NCI-H1436 treated with DMSO at 0.1 percent for 48 hours (cell line): Measurements from ENCODE around the gene TBC1D17.

Experiments used
- DNase-seq: peaks from one replicate; lab custom pipeline; 2025; lab: John Stamatoyannopoulos, UW

Gene TBC1D17

DNA sequence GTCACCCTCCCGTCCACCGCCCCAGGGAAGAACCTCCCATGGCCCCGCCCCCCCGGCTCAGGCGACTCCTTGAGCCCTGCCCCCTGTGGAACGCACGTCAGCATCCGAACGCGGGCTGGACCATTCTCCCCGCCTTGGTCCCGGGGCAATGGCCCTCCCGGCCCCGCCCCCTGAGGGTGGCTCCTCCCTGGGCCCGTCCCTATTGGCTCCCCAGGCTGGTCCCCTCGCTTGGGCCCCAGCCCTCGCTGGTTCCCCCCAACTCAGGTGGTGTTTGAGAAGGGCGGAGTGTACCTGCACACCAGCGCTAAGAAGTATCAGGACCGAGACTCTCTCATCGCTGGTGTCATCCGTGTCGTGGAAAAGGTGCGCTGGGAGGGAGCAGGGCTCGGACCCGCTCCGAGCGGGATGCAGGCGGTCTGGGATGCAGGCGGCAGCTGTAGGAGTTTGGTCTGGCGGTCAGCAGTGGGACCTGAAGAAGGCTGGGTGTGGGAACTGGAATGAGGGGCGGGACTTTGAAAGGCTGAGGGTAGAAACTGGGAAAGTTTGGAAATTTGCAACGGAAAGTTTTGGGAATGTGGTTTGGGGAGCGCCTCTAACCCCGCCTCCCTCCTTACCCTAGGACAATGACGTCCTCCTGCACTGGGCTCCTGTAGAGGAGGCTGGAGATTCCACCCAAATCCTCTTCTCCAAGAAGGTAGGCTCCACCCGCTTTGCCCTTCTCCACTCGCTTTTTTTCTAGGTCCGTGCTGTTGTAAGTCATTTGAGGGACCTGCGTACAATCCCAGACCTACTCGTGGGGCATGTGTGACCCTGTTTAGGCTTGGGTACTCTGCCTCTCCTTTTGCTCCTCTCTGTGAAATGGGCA, 609 bp downstream of the TBC1D17 start:
- peak; percentile 94 for DNase-seq

DNA sequence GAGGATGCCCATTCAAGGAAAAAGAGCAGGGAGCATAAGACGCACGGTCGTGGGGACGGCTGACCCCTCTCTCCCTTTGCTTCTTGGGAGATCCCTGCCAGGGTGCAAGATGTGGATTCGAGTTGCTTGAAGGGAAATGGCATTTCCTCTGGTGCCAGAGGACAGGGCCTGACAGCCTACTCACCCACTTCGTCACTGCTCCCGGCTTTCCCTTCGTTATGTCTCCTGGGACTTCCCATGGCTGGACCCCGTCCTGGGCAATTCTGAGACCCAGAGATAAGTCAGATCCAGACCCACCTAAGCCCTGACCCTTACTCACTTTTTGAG, 1.2 kb downstream of the TBC1D17 start:
- DNase-seq = no peak

DNA sequence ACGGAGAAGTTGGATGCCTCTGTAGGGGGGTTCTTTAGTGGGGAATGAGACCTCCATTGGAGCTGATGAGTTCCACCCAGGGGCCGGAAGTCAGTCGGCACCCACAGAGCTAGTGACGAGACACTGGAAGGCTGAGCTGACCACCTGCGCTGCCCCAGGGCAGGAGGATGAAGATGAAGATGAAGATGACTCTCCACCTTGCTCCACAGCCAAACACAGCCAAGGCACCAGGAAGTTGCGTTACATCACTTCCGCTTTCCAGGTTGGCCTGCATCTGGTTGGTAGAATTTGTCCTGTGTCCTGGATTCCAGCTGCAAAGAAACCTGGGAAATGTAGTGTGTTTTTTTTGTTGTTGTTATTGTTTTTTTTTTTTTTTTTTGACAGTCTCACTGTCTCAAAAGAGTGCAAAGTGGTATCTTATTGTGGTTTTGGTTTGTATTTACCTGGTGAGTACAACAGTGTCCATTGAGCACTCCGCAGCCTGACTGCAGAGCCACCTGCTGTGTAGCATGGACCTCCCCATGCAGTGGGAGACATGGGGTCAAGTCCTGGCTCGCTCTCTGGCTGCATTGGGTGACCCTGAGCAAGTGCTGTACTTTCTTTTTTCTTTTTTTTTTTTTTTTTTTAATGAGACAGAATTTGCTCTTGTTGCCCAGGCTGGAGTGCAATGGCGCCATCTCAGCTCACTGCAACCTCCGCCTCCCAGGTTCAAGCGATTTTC, 1.9 kb downstream of the TBC1D17 start:
- no peak for DNase-seq

DNA sequence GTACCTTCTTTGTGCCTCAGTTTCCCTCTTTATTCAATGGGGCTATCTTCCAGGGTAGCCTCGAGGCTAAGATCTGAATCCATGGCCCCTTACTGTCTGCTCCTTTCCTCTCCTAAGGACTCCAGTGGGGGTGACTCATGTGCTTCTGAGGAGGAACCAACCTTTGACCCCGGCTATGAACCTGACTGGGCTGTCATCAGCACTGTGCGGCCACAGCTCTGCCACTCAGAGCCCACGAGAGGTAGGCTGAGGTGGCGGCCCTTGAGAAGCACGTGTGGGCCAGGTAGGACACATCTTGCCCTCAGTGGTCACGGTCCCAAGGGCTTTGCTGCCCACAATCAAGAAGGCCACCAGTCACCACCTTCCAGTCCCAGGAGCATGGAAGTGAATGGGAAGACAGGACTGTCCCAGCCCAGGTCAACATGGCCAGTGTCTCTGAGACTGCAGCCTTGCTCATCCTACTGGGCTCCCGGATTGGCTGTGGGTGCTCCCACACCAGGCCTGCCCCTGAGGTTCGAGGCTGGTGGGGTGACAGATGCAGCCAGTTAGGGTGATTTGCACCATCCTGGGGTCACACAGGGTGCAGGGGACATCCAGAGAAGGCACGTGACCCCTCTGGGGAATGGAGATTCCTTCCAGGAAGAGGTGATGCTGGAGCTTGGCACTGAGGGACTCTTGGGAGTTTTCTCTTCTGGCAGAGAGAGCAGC, 2.8 kb downstream of the TBC1D17 start:
- no peak for DNase-seq

DNA sequence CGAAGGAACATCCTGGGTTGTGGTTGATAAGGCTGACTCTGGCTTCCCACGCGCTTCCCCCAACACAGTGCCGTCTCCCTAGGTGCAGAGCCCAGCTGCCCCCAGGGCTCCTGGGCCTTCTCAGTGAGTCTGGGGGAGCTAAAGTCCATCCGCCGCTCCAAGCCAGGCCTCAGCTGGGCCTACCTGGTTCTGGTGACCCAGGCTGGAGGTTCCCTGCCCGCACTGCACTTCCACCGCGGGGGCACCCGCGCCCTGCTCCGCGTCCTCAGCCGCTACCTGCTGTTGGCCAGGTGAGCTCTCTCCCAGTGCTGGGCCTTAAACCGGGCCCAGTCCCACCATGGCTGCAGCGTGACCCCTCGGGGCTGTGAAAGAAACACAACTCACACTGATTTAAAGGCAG, 3.7 kb downstream of the TBC1D17 start:
- no peak for DNase-seq

DNA sequence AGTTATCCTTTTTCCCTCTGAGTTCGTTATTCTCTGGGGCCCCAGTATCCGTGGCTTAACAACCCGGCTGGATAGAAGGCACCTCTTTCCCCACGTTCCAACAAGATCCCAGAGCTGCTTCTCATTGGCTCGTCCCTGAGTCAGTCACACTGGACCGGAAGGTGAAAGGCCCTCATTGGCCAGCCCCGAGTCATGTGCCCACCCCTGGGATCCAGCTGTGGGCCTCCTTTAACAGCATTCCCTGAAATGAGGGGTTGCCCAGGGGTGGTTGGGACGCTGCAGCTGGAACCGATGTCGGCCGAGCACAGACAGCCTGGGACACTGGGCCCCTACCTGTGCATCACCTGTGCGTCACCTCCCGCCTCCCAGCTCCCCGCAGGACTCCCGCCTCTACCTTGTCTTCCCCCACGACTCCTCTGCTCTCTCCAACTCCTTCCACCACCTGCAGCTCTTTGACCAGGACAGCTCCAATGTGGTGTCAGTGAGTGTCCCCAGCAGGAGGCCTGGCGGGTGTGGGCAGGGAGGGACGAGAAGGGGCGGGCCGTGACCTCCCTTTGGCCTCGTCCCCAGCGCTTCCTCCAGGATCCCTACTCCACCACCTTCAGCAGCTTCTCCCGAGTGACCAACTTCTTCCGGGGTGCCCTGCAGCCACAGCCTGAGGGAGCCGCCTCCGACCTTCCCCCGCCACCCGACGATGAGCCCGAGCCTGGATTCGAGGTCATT, 4.3 kb downstream of the TBC1D17 start:
- DNase-seq = no peak

DNA sequence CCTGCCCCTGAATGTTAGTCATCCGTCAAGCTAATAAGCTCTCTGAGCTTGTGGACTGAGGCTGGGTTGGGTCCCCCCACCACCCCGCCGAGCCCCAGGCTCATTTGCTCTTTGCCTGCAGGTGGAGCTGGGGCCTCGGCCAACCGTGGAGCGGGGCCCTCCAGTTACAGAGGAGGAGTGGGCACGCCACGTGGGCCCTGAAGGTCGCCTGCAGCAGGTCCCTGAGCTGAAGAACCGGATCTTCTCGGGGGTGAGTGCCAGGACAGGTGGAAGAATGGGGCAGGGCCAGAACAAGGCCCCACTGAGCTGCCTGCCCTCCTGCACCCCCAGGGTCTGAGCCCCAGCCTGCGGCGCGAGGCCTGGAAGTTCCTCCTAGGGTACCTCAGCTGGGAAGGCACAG, 5.1 kb downstream of the TBC1D17 start:
- DNase-seq = no peak

DNA sequence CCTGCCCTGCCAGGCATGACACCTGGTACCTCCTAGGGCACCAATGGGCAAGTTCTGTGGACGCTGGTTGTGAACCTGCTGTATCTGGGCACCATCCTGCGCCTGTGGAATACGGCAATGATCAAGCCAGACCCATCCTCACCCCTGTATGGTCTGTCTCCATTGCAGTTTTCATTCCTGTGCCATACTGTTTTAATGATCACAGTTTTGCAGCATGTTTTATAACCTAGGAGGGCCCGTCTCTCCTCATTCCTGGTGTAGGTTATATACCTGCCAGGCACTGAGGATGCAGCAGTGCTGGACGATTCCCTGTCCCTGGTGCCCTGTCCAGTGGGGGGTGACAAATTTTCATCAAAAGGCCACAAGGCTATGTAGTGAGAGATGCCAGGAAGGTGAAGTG, 5.6 kb downstream of the TBC1D17 start:
- DNase-seq = no peak

DNA sequence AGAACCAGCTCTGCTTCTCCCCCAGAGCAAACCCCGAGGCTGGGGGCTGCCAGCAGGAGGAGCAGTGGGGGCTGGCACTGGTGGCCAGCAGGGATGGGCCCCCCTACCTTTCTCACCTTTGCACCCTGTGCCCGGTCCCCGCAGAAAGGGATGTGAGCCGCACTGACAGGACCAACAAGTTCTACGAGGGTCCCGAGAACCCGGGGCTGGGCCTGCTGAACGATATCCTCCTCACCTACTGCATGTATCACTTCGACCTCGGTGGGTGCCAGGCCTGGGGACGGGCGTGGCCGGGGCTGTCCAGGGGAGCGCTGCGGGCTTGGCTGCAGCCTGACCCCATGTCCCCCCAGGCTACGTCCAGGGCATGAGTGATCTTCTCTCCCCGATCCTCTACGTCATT, 6.6 kb downstream of the TBC1D17 start:
- no peak for DNase-seq

DNA sequence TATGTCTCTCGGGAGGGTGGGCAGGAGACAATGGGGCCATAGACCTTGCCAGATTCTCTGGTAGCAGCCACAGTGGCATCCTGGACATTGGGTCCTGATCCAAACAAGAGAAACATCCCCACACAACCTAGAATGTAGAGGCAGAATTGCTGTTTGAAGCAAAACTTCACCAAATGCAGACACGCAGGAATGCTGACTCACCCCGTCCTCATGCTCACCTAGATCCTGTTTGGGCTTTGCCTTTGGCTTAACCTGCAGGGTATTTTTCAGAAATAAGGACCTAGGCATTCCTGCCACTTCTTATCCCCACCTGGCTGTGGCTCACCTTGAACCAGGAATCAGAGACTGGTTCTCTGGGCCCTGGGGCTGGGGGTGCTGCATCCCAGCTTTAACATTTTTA, 7.3 kb downstream of the TBC1D17 start:
- DNase-seq = no peak

DNA sequence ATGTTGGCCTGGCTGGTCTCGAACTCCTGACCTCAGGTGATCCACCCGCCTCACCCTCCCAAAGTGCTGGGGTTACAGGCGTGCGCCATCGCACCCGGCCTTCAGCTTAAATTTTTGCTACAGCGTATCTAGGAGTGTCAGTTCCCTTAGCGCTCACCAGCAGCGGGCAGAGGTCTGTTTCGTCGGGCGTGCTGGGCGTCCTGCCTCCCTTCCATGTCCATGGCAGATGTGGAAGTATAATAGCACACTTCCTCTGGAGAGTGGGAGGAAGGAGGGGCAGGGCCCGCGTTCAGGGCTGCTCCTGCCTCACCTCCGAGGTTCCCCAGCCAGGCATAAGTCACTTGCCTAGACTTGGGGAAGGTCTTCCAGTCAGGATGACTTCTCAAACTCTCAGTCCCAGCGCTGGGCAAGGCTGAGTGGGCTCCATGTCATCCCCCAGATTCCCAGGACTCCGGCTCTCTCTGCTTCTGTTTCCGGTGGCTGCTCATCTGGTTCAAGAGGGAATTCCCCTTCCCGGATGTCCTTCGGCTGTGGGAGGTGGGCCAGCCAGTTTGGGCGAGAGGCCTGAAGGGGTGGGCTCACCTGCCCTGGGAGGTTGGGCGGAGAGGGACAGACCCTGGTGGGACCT, 9.6 kb downstream of the TBC1D17 start:
- DNase-seq = no peak

DNA sequence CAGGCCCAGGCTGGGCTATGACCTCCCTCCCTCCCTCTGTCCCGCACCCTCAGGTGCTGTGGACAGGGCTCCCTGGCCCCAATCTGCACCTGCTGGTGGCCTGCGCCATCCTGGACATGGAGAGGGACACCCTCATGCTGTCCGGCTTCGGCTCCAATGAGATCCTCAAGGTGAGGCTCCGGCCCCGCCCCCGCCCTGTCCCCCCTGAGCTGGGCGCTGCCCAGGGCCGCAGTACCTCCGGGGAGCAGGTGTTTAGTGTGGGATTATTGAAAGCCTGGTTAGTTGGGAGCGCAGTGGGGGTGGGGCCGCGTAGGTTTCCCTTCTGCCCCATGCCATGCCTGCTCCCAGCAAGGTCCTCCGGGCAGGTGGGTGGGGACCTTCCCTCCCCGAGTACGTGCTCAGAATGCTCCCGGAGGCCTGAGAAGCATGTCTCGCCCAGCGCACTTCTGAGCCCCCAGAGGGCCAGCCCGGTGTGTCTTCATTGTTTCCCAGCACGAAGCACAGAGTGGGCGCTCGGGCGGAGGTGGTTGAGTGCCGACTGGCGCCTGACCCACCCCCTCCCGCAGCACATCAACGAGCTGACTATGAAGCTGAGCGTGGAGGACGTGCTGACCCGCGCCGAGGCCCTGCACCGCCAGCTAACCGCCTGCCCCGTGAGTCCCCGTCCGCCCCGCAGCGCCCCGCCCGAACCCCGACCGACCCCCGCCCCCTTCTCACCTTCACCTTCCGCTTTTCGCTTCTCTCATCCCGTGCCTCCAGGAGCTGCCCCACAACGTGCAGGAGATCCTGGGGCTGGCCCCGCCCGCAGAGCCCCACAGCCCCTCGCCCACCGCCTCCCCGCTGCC, 10.4 kb downstream of the TBC1D17 start:
- no peak for DNase-seq

DNA sequence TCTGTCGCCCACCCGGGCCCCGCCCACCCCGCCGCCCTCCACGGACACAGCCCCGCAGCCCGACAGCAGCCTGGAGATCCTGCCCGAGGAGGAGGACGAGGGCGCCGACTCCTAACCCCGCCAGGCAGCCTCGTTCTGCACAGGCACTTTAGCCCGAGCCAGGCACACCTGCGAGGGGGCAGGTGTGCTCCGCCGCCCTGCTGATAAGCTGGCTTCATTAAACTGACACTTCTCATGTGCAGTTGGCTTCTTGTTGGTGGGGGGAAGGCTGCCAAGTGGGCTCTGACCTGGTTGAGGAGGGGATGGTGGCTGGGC, 11.0 kb downstream of the TBC1D17 start:
- no peak for DNase-seq

DNA sequence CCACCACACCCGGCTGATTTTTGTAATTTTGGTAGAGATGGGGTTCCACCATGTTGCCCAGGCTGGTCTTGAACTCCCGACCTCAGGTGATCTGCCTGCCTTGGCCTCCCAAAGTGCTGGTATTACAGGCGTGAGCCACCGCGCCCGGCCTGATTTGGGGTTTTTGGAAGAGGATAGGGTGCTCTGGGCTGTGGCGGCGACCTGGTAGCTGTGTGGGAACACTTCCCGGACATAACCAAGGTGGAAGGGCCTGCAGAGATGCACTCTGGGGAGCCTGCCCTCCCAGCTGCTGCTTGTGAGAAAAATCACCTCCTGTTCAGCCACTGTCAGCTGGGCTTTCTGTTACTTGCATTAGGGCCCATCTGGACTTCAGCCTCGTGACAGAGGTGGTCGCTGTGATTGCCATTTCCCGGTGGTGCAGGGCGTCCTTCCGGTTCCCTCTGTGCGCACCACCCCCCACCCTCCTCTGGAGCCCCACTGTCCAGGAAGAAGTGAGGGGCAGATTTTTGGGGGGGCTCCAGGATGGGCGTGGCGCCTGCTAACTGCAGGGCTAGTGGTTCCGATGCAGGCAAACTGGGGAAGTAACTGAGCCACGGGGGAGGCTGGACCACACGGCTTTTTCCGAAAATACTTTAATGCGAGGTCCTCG, 11.7 kb downstream of the TBC1D17 start:
- DNase-seq = no peak

DNA sequence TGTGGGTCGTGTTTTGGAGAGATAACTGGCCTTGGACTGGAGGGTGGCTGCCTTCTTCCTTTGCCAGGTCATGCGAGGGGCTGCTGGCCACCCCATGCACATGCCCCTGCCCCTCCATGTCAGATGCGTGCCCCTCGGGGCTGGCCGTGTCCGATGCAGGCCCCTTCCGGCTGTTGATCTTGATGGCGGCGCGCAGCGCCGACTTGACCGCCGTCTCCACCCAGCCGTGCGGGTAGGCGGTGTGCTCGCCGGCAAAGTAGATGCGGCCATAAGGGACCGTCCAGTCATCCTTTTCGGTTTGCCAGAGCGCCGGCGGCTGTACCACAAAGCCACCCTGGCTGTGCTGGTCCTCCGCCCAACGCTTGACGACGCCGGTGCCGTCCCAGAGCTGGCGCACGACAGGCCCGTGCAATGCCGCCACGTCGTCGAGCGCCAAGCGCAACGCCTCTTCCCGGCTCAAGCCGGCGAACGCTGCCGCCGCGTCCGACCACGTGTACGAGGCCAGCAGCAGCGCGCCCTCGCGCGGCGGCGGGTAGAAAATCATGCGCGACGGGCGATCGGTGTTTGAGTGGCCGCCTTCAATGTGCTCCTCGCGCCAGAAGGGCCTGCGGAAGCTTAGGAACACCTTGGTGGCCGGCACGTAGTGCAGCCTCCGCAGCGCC, 12.3 kb downstream of the TBC1D17 start:
- no peak for DNase-seq

DNA sequence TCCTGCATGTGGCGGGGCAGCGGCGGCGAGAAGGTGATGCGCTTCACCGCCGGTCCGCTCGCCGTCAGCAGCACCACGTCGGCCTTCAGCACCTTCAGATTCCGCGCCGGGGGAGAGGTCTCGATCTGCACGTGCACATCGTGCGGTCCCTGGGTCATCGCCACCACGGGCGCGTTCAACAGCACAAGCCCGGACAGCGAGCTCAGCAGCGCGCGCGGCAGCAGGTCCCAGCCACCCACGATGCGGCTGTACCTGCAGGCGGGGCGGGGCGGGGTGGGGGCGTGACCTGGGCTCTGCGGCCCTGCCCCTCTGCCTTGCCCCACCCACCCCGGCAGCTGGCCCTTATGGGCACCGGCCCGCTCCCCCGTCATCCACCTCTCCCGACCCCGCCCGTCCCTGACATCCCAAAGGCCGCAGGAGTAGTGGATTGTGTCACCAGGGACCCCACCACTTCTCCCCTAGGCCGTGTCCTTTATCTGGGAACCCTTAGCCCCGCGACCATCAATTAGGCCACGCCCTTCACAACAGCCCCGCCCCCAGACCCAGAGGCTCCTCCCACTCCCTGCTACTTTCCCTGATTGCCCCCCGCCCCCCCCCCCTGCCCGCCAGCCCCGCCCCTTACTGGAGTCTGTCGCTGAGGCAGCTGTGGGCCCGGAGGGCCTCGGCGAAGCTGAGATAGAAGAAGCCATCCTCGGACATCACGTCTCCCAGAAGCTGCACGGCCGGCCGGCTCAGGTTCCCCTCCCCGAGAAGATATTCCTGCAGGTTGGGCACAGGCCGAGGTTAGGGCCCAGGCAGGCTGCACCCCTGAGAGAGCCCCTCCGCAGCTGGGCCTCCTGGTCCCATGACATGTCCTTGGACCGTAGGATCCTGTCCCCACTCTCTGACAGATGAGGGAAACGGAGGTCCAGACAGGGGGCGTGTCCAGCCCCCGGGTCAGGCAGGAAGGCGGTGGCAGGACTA, 13.1 kb downstream of the TBC1D17 start:
- no peak for DNase-seq

DNA sequence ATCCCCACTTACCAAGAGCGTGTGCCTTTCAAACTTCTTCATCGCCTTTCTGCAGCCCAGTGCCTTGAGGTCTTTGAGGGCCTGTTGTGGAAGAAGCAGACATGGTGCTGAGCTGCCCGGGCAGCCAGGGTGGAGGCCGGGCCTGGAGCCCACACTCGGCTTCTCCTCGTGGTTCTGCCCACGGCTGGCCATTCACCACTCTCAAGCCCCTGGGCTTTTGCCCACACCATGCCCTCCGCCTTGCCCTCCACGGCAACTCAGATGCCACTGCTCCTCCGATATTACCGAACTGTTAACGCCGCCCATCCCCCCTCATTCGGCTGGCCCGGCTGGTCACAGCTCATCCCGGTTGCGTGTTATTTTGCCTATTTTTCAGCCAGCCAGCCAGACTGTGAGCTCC, 13.9 kb downstream of the TBC1D17 start:
- no peak for DNase-seq

DNA sequence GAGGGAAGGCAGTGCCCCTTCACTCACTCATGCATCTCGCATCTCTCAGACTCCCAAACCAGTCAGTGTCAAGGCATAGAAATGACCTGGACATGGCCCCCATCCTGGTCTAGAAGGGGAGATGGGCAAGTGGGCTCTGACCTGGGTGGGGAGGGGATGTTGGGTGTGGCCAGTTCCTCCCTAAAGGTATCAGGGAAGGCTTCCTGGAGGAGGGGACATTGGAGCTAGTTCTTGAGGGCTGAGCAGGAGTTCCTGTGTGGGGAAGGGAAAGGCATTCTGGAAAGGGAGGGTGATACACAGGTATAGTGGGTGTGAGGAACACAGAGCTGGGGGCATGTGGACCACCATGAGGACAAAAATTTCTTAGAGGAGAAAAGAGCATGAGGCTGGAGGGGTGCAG, 15.2 kb downstream of the TBC1D17 start:
- no peak for DNase-seq
